ENCODE results near the gene LHX6.

GRCh38 chr9:122204055-122204454 lies 24.7 kb downstream of the LHX6 start:
- TF ChIP-seq EZH2phosphoT487 (IDR thresholded peaks at IDR 0.05; ENCODE audit: low read depth) (no peak), CTCF (IDR thresholded peaks at IDR 0.05; ENCODE audit: low read depth, low read length) (no peak)

All from OCI-LY3 (cell line).